ENCODE data around the gene MYBPC1. TPM values are rescaled to one million over a fixed set of nuclear protein-coding genes. Genes with fewer than 3 reads are reported as not detected.
A peak's percentile ranks its signal among the peaks of the same experiment; 100 is the strongest.

The MYBPC1 gene
- total RNA-seq, 2 experiments from 2014 or later: not detected

DNA sequence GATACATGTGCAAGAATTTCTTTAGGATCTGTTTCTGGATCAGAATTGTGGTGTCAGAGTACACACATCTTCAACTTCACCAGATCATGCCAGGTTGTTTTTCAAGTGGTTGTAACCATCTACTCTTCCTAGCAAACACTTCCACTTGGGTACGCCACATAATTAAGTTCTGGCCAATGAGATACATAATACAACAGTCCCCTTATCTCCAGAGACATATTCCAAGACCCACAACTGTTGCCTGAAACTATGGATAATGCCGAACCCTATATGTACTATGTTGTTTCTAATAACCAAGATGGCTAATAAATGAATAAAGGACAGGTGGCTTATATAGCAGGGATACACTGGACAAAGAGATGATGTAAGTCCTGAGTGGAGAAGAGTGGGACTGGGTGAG, 100.2 kb downstream of the MYBPC1 start:
- Mint-ChIP-seq H3K4me1 (ENCODE audit: low read depth) (peaks cover 23% of the 10 kb centered on the region), H3K27ac (no peak overlapping the region), H3K4me3 (peak overlapping the region; percentile 94), H3K36me3 (ENCODE audit: low read depth) (peaks cover 12% of the 10 kb centered on the region), H3K9me3 (no peaks in the 10 kb centered on the region), H3K27me3 (no peaks in the 10 kb centered on the region)
- no peaks in the 10 kb centered on the region for H3K36me3 ChIP-seq (ENCODE audit: insufficient read depth, low read length)
- no peaks in the 10 kb centered on the region for H3K27me3 ChIP-seq (ENCODE audit: control insufficient read depth in 1 of 2, insufficient read depth in 2 of 2, low read length in 2 of 2)
- H3K27ac ChIP-seq (ENCODE audit: low read depth in 1 of 2, low read length in 2 of 2): no peak overlapping the region
- ATAC-seq (ENCODE audit: poor library complexity) (no peak), DNase-seq (no peak)
- no peak overlapping the region for H3K4me3 ChIP-seq (ENCODE audit: low read length)
- intact Hi-C loops (cut with DNase I, micrococcal nuclease): loop anchor here in 1 of 2 experiments (5.0 kb wide), 1 partner anchor 137 kb away; the partner anchor contains the start of gene GNPTAB
- TF ChIP-seq, protein P1, sequence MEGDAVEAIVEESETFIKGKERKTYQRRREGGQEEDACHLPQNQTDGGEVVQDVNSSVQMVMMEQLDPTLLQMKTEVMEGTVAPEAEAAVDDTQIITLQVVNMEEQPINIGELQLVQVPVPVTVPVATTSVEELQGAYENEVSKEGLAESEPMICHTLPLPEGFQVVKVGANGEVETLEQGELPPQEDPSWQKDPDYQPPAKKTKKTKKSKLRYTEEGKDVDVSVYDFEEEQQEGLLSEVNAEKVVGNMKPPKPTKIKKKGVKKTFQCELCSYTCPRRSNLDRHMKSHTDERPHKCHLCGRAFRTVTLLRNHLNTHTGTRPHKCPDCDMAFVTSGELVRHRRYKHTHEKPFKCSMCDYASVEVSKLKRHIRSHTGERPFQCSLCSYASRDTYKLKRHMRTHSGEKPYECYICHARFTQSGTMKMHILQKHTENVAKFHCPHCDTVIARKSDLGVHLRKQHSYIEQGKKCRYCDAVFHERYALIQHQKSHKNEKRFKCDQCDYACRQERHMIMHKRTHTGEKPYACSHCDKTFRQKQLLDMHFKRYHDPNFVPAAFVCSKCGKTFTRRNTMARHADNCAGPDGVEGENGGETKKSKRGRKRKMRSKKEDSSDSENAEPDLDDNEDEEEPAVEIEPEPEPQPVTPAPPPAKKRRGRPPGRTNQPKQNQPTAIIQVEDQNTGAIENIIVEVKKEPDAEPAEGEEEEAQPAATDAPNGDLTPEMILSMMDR (IDR thresholded peaks at IDR 0.05): no peak
- CTCF ChIA-PET: no interaction called here
- POLR2A ChIA-PET: no interaction called here
- peaks cover 21% of the 10 kb centered on the region for H3K4me1 ChIP-seq (ENCODE audit: insufficient read depth, low read length)
- no peaks in the 10 kb centered on the region for H3K9me3 ChIP-seq (ENCODE audit: control insufficient read depth in 1 of 2, insufficient read depth in 1 of 2, low read length in 2 of 2)

DNA sequence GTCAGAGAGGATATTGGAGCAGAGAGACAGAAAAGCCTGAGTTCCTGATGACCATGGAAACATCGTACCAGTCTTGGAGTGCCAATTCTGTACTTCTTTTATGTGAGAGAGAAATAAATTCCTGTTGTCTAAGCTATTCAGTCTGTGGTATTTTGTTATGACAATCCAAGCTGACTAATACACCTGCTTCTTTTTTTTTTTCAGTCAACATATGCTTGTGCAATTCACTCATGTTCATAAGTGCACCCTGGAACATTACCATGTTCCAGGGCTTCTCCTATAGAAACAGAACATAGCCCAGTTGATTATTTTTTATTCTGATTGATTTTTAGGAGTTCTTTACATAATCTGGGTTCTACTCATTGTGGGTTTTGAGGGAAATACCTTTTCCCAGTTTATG, 100.9 kb downstream of the MYBPC1 start:
- no peak overlapping the region for H3K27ac ChIP-seq (ENCODE audit: low read depth in 1 of 2, low read length in 2 of 2)
- Mint-ChIP-seq H3K9me3 (no peaks in the 10 kb centered on the region), H3K4me1 (ENCODE audit: low read depth) (peaks cover 30% of the 10 kb centered on the region), H3K27me3 (no peaks in the 10 kb centered on the region), H3K4me3 (peak overlapping the region; percentile 94), H3K36me3 (ENCODE audit: low read depth) (peaks cover 12% of the 10 kb centered on the region), H3K27ac (no peak overlapping the region)
- POLR2A ChIA-PET: no interaction called here
- intact Hi-C loops (cut with DNase I, micrococcal nuclease): loop anchor here in 1 of 2 experiments (5.0 kb wide), 1 partner anchor 137 kb away; the partner anchor contains the start of gene GNPTAB
- TF ChIP-seq, protein P1 (IDR thresholded peaks at IDR 0.05): no peak
- ATAC-seq (ENCODE audit: poor library complexity) (no peak), DNase-seq (no peak)
- peaks cover 21% of the 10 kb centered on the region for H3K4me1 ChIP-seq (ENCODE audit: insufficient read depth, low read length)
- no peak overlapping the region for H3K4me3 ChIP-seq (ENCODE audit: low read length)
- no peaks in the 10 kb centered on the region for H3K9me3 ChIP-seq (ENCODE audit: control insufficient read depth in 1 of 2, insufficient read depth in 1 of 2, low read length in 2 of 2)
- no peaks in the 10 kb centered on the region for H3K36me3 ChIP-seq (ENCODE audit: insufficient read depth, low read length)
- CTCF ChIA-PET: no interaction called here
- no peaks in the 10 kb centered on the region for H3K27me3 ChIP-seq (ENCODE audit: control insufficient read depth in 1 of 2, insufficient read depth in 2 of 2, low read length in 2 of 2)

DNA sequence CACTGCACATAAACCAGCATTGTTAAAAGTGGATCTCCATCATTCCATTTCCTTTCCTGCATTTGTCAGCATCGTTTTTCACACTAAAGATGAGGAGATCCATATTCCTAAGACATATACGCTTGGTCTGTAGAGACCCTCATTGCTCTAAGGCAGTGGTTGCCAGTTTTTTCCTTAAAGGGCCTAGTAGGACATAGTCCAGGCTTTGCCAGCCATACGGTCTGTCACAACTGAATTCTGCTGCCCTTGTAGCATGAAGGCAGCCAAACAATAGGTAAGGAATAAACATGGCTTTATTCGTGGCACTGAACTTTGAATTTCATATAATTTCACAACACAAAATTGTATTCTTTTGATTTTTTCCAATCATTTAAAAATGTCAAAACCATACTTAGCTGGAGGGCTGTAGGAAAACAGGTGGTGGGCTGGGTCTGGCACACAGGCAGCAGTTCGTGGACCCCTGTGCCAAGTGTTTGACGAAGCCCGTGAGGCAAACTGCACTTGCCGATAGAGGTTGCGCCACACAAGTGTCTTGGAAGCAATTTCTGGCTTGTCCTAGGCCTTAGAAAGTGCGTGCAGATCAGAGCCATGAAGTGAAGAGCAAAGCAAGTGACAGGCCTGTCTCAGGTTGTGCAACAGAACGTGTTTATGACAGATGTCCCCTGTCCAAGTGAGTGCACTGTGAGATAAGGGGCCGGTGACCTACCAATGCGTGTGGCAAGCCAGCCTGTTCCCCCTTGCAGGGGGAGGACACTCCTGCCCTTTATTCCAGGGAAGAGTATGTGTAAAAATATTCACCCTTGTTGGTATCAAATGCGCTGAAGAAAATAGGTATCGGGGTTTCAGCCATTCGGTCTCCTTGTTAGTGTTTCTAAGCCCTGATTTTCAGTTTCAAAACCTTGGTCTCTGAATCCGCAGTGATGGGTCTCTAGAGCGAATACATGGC, 101.8 kb downstream of the MYBPC1 start:
- peaks cover 37% of the 10 kb centered on the region for H3K4me1 Mint-ChIP-seq (ENCODE audit: low read depth)

More for the DNA sequence above, 101.8 kb downstream of the MYBPC1 start:
- intact Hi-C loops (cut with DNase I, micrococcal nuclease): loop anchor here in 1 of 2 experiments (5.0 kb wide), 1 partner anchor 136 kb away; the partner anchor contains the start of gene GNPTAB
- no peaks in the 10 kb centered on the region for H3K27me3 ChIP-seq (ENCODE audit: control insufficient read depth in 1 of 2, insufficient read depth in 2 of 2, low read length in 2 of 2)
- Mint-ChIP-seq H3K36me3 (ENCODE audit: low read depth) (peaks cover 12% of the 10 kb centered on the region), H3K9me3 (no peaks in the 10 kb centered on the region), H3K27me3 (no peaks in the 10 kb centered on the region), H3K27ac (peak overlapping the region; percentile 87), H3K4me3 (peak overlapping the region; percentile 94)
- ChIA-PET CTCF (no interaction called here), POLR2A (interaction anchor here (0.8 kb wide), 1 partner anchor 63 kb away, joined by 3 read pairs; no protein-coding TSS in a partner anchor)
- no peak overlapping the region for H3K27ac ChIP-seq (ENCODE audit: low read depth in 1 of 2, low read length in 2 of 2)
- H3K36me3 ChIP-seq (ENCODE audit: insufficient read depth, low read length): no peaks in the 10 kb centered on the region
- H3K4me1 ChIP-seq (ENCODE audit: insufficient read depth, low read length): peaks cover 21% of the 10 kb centered on the region
- ATAC-seq (ENCODE audit: poor library complexity) (no peak), DNase-seq (peak in 4 of 14 experiments; percentile 4 to 45 (median 25))
- peak overlapping the region; percentile 93 for H3K4me3 ChIP-seq (ENCODE audit: low read length)
- TF ChIP-seq, protein P1 (IDR thresholded peaks at IDR 0.05): no peak
- no peaks in the 10 kb centered on the region for H3K9me3 ChIP-seq (ENCODE audit: control insufficient read depth in 1 of 2, insufficient read depth in 1 of 2, low read length in 2 of 2)

All from CD4-positive, alpha-beta T cell (primary cell).